NT2/D1 (cell line): ENCODE measurements around the gene NOG.

Experiments used
- DNase-seq: peaks from one replicate; pipeline ENCODE4 v3.0.0-alpha.2; 2011; ENCODE audit warnings: low read depth, low spot score
- H3K27me3 ChIP-seq: 2 replicates; pipeline ENCODE4 v1.6.0; 2011; ENCODE audit warnings: mild to moderate bottlenecking; ENCODE audit not compliant: insufficient read length, insufficient read depth
- H3K36me3 ChIP-seq: 2 replicates; pipeline ENCODE4 v1.6.1; 2011; ENCODE audit warnings: mild to moderate bottlenecking, low read length, mixed read lengths; ENCODE audit not compliant: insufficient read depth, insufficient read length
- H3K4me1 ChIP-seq: 2 replicates; pipeline ENCODE4 v1.5.1; 2011; ENCODE audit not compliant: insufficient read depth, insufficient read length
- H3K4me3 ChIP-seq: 2 replicates; pipeline ENCODE4 v1.5.1; 2011; ENCODE audit warnings: low read depth; ENCODE audit not compliant: insufficient read length
- H3K9ac ChIP-seq: 2 replicates; pipeline ENCODE4 v1.6.0; 2011; ENCODE audit warnings: low read depth; ENCODE audit not compliant: insufficient read length
- H3K9me3 ChIP-seq: 2 replicates; pipeline ENCODE4 v1.5.1; 2011; ENCODE audit warnings: mild to moderate bottlenecking, low read length; ENCODE audit not compliant: insufficient read depth
- SUZ12 ChIP-seq: IDR thresholded peaks from 2 replicates; pipeline ENCODE4 v1.6.1; 2011; ENCODE audit not compliant: insufficient read length, insufficient read depth; ENCODE audit errors: extremely low read depth
- YY1 ChIP-seq: IDR thresholded peaks from 2 replicates; pipeline ENCODE4 v1.6.1; 2011; ENCODE audit not compliant: insufficient read length, insufficient read depth
- ZNF274 ChIP-seq: IDR thresholded peaks from 2 replicates; pipeline ENCODE4 v1.6.1; 2011; ENCODE audit warnings: mild to moderate bottlenecking, low read depth, low read length

NOG gene

GRCh38 chr17:56597495-56597990 is 4.0 kb downstream of the NOG start:
- Histone ChIP-seq H3K27me3 (peaks cover 17% of the 10 kb centered on the region), H3K9me3 (no peaks in the 10 kb centered on the region), H3K4me1 (peaks cover 5% of the 10 kb centered on the region), H3K4me3 (peak overlapping the region; percentile 43), H3K9ac (peak overlapping the region; percentile 32), H3K36me3 (no peaks in the 10 kb centered on the region)
- peak; percentile 23 for DNase-seq
- TF ChIP-seq SUZ12 = no peak
- TF ChIP-seq YY1 = no peak
- TF ChIP-seq ZNF274 = no peak

- no peak overlapping the region for H3K9ac ChIP-seq
- DNase-seq = peak; percentile 11
- H3K9me3 ChIP-seq = no peaks in the 10 kb centered on the region
- H3K27me3 ChIP-seq = peaks cover 17% of the 10 kb centered on the region
- H3K4me3 ChIP-seq = no peak overlapping the region
- peaks cover 5% of the 10 kb centered on the region for H3K4me1 ChIP-seq
- TF ChIP-seq SUZ12 (no peak), YY1 (no peak), ZNF274 (no peak)
- no peaks in the 10 kb centered on the region for H3K36me3 ChIP-seq
Measured at GRCh38 chr17:56598466-56598865, 5.0 kb downstream of the NOG start.

DNA sequence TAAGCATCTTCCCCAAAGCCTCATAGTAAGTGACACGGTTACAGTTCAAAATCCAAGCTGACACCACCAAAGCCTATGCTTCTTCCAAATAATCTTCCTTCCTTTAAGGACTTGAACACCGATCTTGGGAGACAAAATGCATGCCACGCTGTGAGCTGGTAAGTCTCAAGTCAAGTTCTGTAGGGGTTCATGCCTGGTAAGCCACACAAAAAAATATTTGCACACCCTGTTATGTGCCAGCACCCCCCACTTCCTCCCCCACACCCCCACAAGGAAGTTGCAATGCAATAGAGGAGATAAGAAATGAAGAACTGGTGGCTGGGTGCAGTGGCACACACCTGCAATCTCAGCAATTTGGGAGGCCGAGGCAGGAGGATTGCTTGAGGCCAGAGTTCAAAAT is 5.6 kb downstream of the NOG start:
- H3K27me3 ChIP-seq = peaks cover 17% of the 10 kb centered on the region
- no peak overlapping the region for H3K4me3 ChIP-seq
- TF ChIP-seq YY1 = no peak
- no peak for TF ChIP-seq SUZ12
- TF ChIP-seq ZNF274 = no peak
- no peak for DNase-seq
- H3K4me1 ChIP-seq = peaks cover 5% of the 10 kb centered on the region
- no peaks in the 10 kb centered on the region for H3K9me3 ChIP-seq
- no peaks in the 10 kb centered on the region for H3K36me3 ChIP-seq
- no peak overlapping the region for H3K9ac ChIP-seq

- no peaks in the 10 kb centered on the region for H3K9me3 ChIP-seq
- TF ChIP-seq YY1 (no peak), ZNF274 (no peak), SUZ12 (no peak)
- peaks cover 14% of the 10 kb centered on the region for H3K27me3 ChIP-seq
- H3K4me3 ChIP-seq = no peak overlapping the region
- no peak overlapping the region for H3K9ac ChIP-seq
- no peaks in the 10 kb centered on the region for H3K36me3 ChIP-seq
- DNase-seq = no peak
- peaks cover 3% of the 10 kb centered on the region for H3K4me1 ChIP-seq
Measured at GRCh38 chr17:56599566-56599965, 6.1 kb downstream of the NOG start.

DNA sequence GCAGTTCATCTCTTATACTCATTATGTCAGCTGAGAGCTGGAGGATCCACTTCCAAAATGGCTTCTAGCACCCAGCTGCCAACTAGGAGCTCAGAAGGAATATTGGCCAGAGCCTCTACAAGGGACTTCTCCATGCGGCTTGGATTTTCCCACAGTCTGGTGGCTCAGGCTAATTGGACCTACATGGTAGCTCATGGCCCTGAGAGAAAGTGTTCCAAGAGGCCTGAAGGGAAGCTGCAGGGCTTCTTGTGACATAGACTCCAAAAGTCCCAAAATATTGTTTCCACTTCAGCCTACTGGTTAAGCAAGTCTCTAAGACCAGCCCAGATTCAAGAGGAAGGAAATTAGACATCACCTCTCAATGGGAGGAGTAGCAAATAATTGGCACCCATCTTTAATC is 6.8 kb downstream of the NOG start:
- Histone ChIP-seq H3K9ac (no peak overlapping the region), H3K36me3 (no peaks in the 10 kb centered on the region), H3K9me3 (no peaks in the 10 kb centered on the region), H3K4me3 (no peak overlapping the region), H3K4me1 (peaks cover 2% of the 10 kb centered on the region), H3K27me3 (peaks cover 12% of the 10 kb centered on the region)
- TF ChIP-seq YY1 (no peak), SUZ12 (no peak), ZNF274 (no peak)
- DNase-seq = no peak

GRCh38 chr17:56601591-56601990 is 8.1 kb downstream of the NOG start:
- DNase-seq = no peak
- no peak overlapping the region for H3K9ac ChIP-seq
- no peaks in the 10 kb centered on the region for H3K9me3 ChIP-seq
- H3K27me3 ChIP-seq = peaks cover 12% of the 10 kb centered on the region
- no peaks in the 10 kb centered on the region for H3K36me3 ChIP-seq
- no peak overlapping the region for H3K4me3 ChIP-seq
- TF ChIP-seq SUZ12 (no peak), YY1 (no peak), ZNF274 (no peak)
- H3K4me1 ChIP-seq = peaks cover 2% of the 10 kb centered on the region

- H3K9ac ChIP-seq = no peak overlapping the region
- H3K36me3 ChIP-seq = no peaks in the 10 kb centered on the region
- H3K4me3 ChIP-seq = no peak overlapping the region
- H3K9me3 ChIP-seq = no peaks in the 10 kb centered on the region
- peaks cover 2% of the 10 kb centered on the region for H3K4me1 ChIP-seq
- TF ChIP-seq YY1 = no peak
- TF ChIP-seq SUZ12 = no peak
- no peak for TF ChIP-seq ZNF274
- DNase-seq = no peak
- H3K27me3 ChIP-seq = peaks cover 12% of the 10 kb centered on the region
Measured at GRCh38 chr17:56602292-56603130, 9.0 kb downstream of the NOG start.
